Stimulated activated CD4-positive, alpha-beta T cell treated with anti-CD3 and anti-CD28 coated beads, Interleukin-4, amount 100 ng/mL, for 24 hours (primary cell): ENCODE data around the gene RGCC.
"Not testable (repeated sequence)": the region's sequence is repeated elsewhere in the genome, so short reads cannot be mapped to it uniquely, and the experiment has no call there.

Experiments
- DNase-seq: peaks from one replicate; pipeline ENCODE4 v3.0.0-alpha.2; 2020

RGCC gene

GRCh38 chr13:41492432-41493260 is 35.3 kb downstream of the RGCC start:
- peak; percentile 26 for DNase-seq

- DNase-seq, result no peak
Observed at GRCh38 chr13:41494202-41494601, 36.9 kb downstream of the RGCC start.

GRCh38 chr13:41495044-41495443 is 37.7 kb downstream of the RGCC start:
- no peak for DNase-seq

GRCh38 chr13:41496420-41497234 is 39.3 kb downstream of the RGCC start:
- DNase-seq, result no peak

GRCh38 chr13:41497436-41497835 is 40.1 kb downstream of the RGCC start:
- DNase-seq, result no peak

GRCh38 chr13:41499452-41499851 is 42.1 kb downstream of the RGCC start:
- DNase-seq, result no peak

GRCh38 chr13:41500511-41500910 is 43.2 kb downstream of the RGCC start:
- peak; percentile 31 for DNase-seq

GRCh38 chr13:41501281-41501680 is 43.9 kb downstream of the RGCC start:
- no peak for DNase-seq

GRCh38 chr13:41502031-41502430 is 44.7 kb downstream of the RGCC start:
- no peak for DNase-seq

GRCh38 chr13:41502673-41503072 is 45.3 kb downstream of the RGCC start:
- no peak for DNase-seq

GRCh38 chr13:41503356-41503755 is 46.0 kb downstream of the RGCC start:
- no peak for DNase-seq

- not testable (repeated sequence) for DNase-seq
Observed at GRCh38 chr13:41504657-41505056, 47.3 kb downstream of the RGCC start.

GRCh38 chr13:41505209-41505835 is 48.0 kb downstream of the RGCC start:
- DNase-seq, result no peak

- DNase-seq, result no peak
Observed at GRCh38 chr13:41506312-41506711, 49.0 kb downstream of the RGCC start.

- no peak for DNase-seq
Observed at GRCh38 chr13:41509971-41510370, 52.6 kb downstream of the RGCC start.

- DNase-seq, result no peak
Observed at GRCh38 chr13:41511827-41512226, 54.5 kb downstream of the RGCC start.

GRCh38 chr13:41512441-41512840 is 55.1 kb downstream of the RGCC start:
- no peak for DNase-seq

GRCh38 chr13:41513600-41513999 is 56.2 kb downstream of the RGCC start:
- no peak for DNase-seq

GRCh38 chr13:41514853-41515395 is 57.6 kb downstream of the RGCC start:
- DNase-seq, result no peak

- DNase-seq, result no peak
Observed at GRCh38 chr13:41515491-41516139, 58.3 kb downstream of the RGCC start.

GRCh38 chr13:41516166-41516565 is 58.8 kb downstream of the RGCC start:
- no peak for DNase-seq

GRCh38 chr13:41516760-41517159 is 59.4 kb downstream of the RGCC start:
- no peak for DNase-seq
